H1 (cell line): ENCODE data around the gene EGFR. TPM values are rescaled to one million over a fixed set of nuclear protein-coding genes. Genes with fewer than 3 reads are reported as not detected.

Experiments used
- CTCF ChIA-PET: fragments of 300-600 bp; sonication (Branson Sonifier 250); formaldehyde crosslinking; loops from one replicate; lab custom pipeline; 2021; ENCODE audit not compliant: partially characterized antibody; lab: Charles Lee
- POLR2A ChIA-PET: fragments of 300-600 bp; sonication (Branson Sonifier 250); formaldehyde crosslinking; loops from one replicate; lab custom pipeline; 2021; ENCODE audit warnings: inconsistent platforms; ENCODE audit not compliant: partially characterized antibody; lab: Charles Lee
- DNase-seq, 2 experiments: peaks; one replicate each; pipeline versions ENCODE4 v3.0.0 to v3.0.0-alpha.2; 2010 to 2022; ENCODE audit warnings: low spot score in 2 of 2, low read depth in 1 of 2, mixed read lengths in 1 of 2
- FAIRE-seq: peaks from 2 replicates; lab custom pipeline; 2011; peaks lifted over from hg19 to GRCh38; lab: Jason Lieb, UNC
- H2AFZ ChIP-seq: 2 replicates; pipeline ENCODE4 v1.8.1; 2012; ENCODE audit warnings: low read length, inconsistent platforms
- H2AK5ac ChIP-seq: 2 replicates; pipeline ENCODE4 v1.6.1; 2013; ENCODE audit warnings: low read depth, low read length
- H2BK120ac ChIP-seq: replicated peaks from 2 replicates; pipeline ENCODE3; 2013; ENCODE audit warnings: low read depth, low read length, inconsistent platforms
- H2BK12ac ChIP-seq: 2 replicates; pipeline ENCODE4 v1.6.1; 2013; ENCODE audit warnings: low read depth, low read length
- H2BK15ac ChIP-seq: 2 replicates; pipeline ENCODE4 v1.6.1; 2013; ENCODE audit warnings: low read length
- H2BK20ac ChIP-seq: 2 replicates; pipeline ENCODE4 v1.6.1; 2013; ENCODE audit warnings: low read length
- H2BK5ac ChIP-seq: 2 replicates; pipeline ENCODE4 v1.6.1; 2013; ENCODE audit warnings: low read depth, low read length
- H3K14ac ChIP-seq: 2 replicates; pipeline ENCODE4 v1.6.1; 2013; ENCODE audit warnings: inconsistent platforms; ENCODE audit not compliant: insufficient read length
- H3K18ac ChIP-seq: 2 replicates; pipeline ENCODE4 v1.6.1; 2013; ENCODE audit warnings: low read length; ENCODE audit errors: extremely low read depth
- H3K23ac ChIP-seq: 2 replicates; pipeline ENCODE4 v1.6.1; 2013; ENCODE audit warnings: inconsistent platforms; ENCODE audit not compliant: insufficient read length
- H3K23me2 ChIP-seq: 2 replicates; pipeline ENCODE4 v1.6.1; 2013; ENCODE audit warnings: low read depth, low read length
- H3K27ac ChIP-seq: 2 replicates; pipeline ENCODE4 v1.6.1; 2011; ENCODE audit warnings: low read depth, low read length, inconsistent platforms
- H3K27me3 ChIP-seq, 4 experiments: replicated peaks in 1 of 4; 1 replicate in 1 of 4; 2 replicates in 3 of 4; pipeline versions ENCODE4 v1.6.1 to v1.8.1; 2011 to 2013; ENCODE audit warnings: low read length in 3 of 4, mild to moderate bottlenecking in 3 of 4, inconsistent platforms in 2 of 4, mixed read lengths in 2 of 4, moderate library complexity in 1 of 4; ENCODE audit not compliant: control insufficient read depth in 3 of 4, insufficient read depth in 3 of 4; ENCODE audit errors: extremely low read depth in 1 of 4
- H3K36me3 ChIP-seq, 4 experiments: 2 replicates each; pipeline versions ENCODE4 v1.6.1 to v1.8.1; 2011 to 2013; ENCODE audit warnings: mild to moderate bottlenecking in 4 of 4, low read length in 3 of 4, moderate library complexity in 2 of 4, control low read depth in 1 of 4, inconsistent platforms in 1 of 4; ENCODE audit not compliant: insufficient read depth in 4 of 4, control insufficient read depth in 2 of 4
- H3K4ac ChIP-seq: replicated peaks from 2 replicates; pipeline ENCODE3; 2013; ENCODE audit warnings: low read length, low read depth, mixed read lengths, inconsistent platforms; ENCODE audit not compliant: insufficient read length
- H3K4me1 ChIP-seq, 4 experiments: replicated peaks in 1 of 4; 1 replicate in 1 of 4; 2 replicates in 3 of 4; pipeline versions ENCODE4 v1.6.1 to v1.8.1; 2011 to 2013; ENCODE audit warnings: low read length in 3 of 4, inconsistent platforms in 2 of 4, mixed read lengths in 1 of 4; ENCODE audit not compliant: insufficient read depth in 4 of 4, control insufficient read depth in 3 of 4
- H3K4me2 ChIP-seq, 2 experiments: 2 replicates each; pipeline versions ENCODE4 v1.6.1 to v1.8.1; 2011 to 2013; ENCODE audit warnings: low read depth in 2 of 2, low read length in 2 of 2, control low read depth in 1 of 2, inconsistent platforms in 1 of 2, mild to moderate bottlenecking in 1 of 2; ENCODE audit not compliant: insufficient read depth in 1 of 2
- H3K4me3 ChIP-seq, 4 experiments: fragments of 200-600, 300-600 bp in 1 of 4; sonication (generic), shearing (Covaris generic), sonication (Bioruptor Twin) in 1 of 4; 2 replicates each; pipeline versions ENCODE4 v1.5.1 to v1.8.1; 2011 to 2016; ENCODE audit warnings: low read length in 4 of 4, low read depth in 3 of 4, control low read depth in 2 of 4, inconsistent platforms in 2 of 4, mild to moderate bottlenecking in 2 of 4, mixed read lengths in 1 of 4, moderate library complexity in 1 of 4; ENCODE audit not compliant: insufficient read depth in 2 of 4; ENCODE audit errors: extremely low read depth in 1 of 4
- H3K56ac ChIP-seq: replicated peaks from 2 replicates; pipeline ENCODE3; 2013; ENCODE audit warnings: low read depth, mild to moderate bottlenecking, mixed read lengths, low read length, inconsistent platforms; ENCODE audit not compliant: insufficient read length
- H3K79me1 ChIP-seq: 2 replicates; pipeline ENCODE4 v1.6.1; 2013; ENCODE audit warnings: low read depth, low read length, control low read depth
- H3K79me2 ChIP-seq, 2 experiments: 2 replicates each; pipeline versions ENCODE4 v1.6.1 to v1.8.1; 2012 to 2013; ENCODE audit warnings: low read length in 2 of 2, mild to moderate bottlenecking in 2 of 2, inconsistent platforms in 1 of 2; ENCODE audit not compliant: insufficient read depth in 2 of 2, control insufficient read depth in 1 of 2
- H3K9ac ChIP-seq, 4 experiments: replicated peaks in 1 of 4; 1 replicate in 1 of 4; 2 replicates in 3 of 4; pipeline versions ENCODE4 v1.6.1 to v1.8.1; 2011 to 2013; ENCODE audit warnings: low read depth in 3 of 4, low read length in 3 of 4, control low read depth in 2 of 4, mild to moderate bottlenecking in 2 of 4, moderate library complexity in 2 of 4, inconsistent platforms in 1 of 4; ENCODE audit errors: extremely low read depth in 1 of 4
- H3K9me3 ChIP-seq, 2 experiments: 2 replicates each; pipeline versions ENCODE4 v1.6.1 to v1.8.1; 2012 to 2013; ENCODE audit warnings: mild to moderate bottlenecking in 2 of 2, moderate library complexity in 2 of 2, control low read depth in 1 of 2, inconsistent platforms in 1 of 2, low read depth in 1 of 2, low read length in 1 of 2, mixed read lengths in 1 of 2; ENCODE audit not compliant: insufficient read depth in 2 of 2
- H4K20me1 ChIP-seq, 2 experiments: replicated peaks in 1 of 2; 2 replicates each; pipeline versions ENCODE3 to v1.8.1; 2011 to 2013; ENCODE audit warnings: inconsistent platforms in 2 of 2, low read length in 2 of 2, mild to moderate bottlenecking in 1 of 2; ENCODE audit not compliant: insufficient read depth in 2 of 2, control insufficient read depth in 1 of 2
- H4K5ac ChIP-seq: 2 replicates; pipeline ENCODE4 v1.6.1; 2013; ENCODE audit warnings: low read length, low read depth, mixed read lengths, inconsistent platforms; ENCODE audit not compliant: insufficient read length
- H4K8ac ChIP-seq: 2 replicates; pipeline ENCODE4 v1.8.0; 2013; ENCODE audit warnings: mild to moderate bottlenecking, moderate library complexity, low read length, inconsistent platforms; ENCODE audit not compliant: insufficient read depth; ENCODE audit errors: extremely low read depth
- H4K91ac ChIP-seq: replicated peaks from 2 replicates; pipeline ENCODE3; 2013; ENCODE audit warnings: low read length, mixed read lengths, inconsistent platforms; ENCODE audit not compliant: insufficient read length
- BRCA1 ChIP-seq: IDR thresholded peaks from 2 replicates; pipeline ENCODE4 v1.6.1; 2012; ENCODE audit warnings: low read depth, low read length, improper control_type of control experiment
- CREB1 ChIP-seq: IDR thresholded peaks from 2 replicates; pipeline ENCODE4 v1.6.1; 2012; ENCODE audit warnings: inconsistent platforms
- EZH2 ChIP-seq: fragments of 200-600 bp; sonication (generic); IDR thresholded peaks from 2 replicates; pipeline ENCODE4 v1.7.1; 2012; ENCODE audit warnings: low read depth, mild to moderate bottlenecking, moderate library complexity, low read length, inconsistent platforms; ENCODE audit not compliant: severe bottlenecking
- GABPA ChIP-seq: IDR thresholded peaks from 2 replicates; pipeline ENCODE4 v1.6.1; 2011; ENCODE audit warnings: mild to moderate bottlenecking, low read length, moderate library complexity, borderline replicate concordance; ENCODE audit not compliant: insufficient read depth
- KDM5A ChIP-seq: fragments of 200-600 bp; IDR thresholded peaks from 2 replicates; pipeline ENCODE4 v1.7.1; 2012; ENCODE audit warnings: mild to moderate bottlenecking, low read length, inconsistent platforms, mixed read lengths
- TAF1 ChIP-seq: IDR thresholded peaks from 2 replicates; pipeline ENCODE4 v1.6.1; 2011; ENCODE audit warnings: mild to moderate bottlenecking, low read depth, low read length
- USF2 ChIP-seq: IDR thresholded peaks from 2 replicates; pipeline ENCODE4 v1.6.1; 2011; ENCODE audit warnings: low read length, improper control_type of control experiment
- WGBS, 2 experiments: shearing (Covaris generic) in 1 of 2; methylation state at CpG; one replicate each; pipeline versions ENCODE4 v1.1.6 to v1.1.7; 2013 to 2015; ENCODE audit warnings: low lambda C conversion rate in 2 of 2, mixed read lengths in 2 of 2, inconsistent platforms in 1 of 2, low coverage in 1 of 2, missing lambda C conversion rate in 1 of 2; ENCODE audit not compliant: insufficient replicate concordance in 2 of 2, insufficient coverage in 1 of 2, insufficient read length in 1 of 2; ENCODE audit errors: extremely low coverage in 1 of 2, missing lambda C conversion rate in 1 of 2; 5-methylcytosine and 5-hydroxymethylcytosine counted together
- polyA plus RNA-seq, 7 experiments: library from polyadenylated mRNA; depleted of rRNA in 3 of 7; stranded (reverse) in 5 of 7; unstranded in 2 of 7; fragments of >200 nt in 5 of 7; fragments of 200-250 nt in 2 of 7; gene quantifications; 1 replicate in 5 of 7; 2 replicates in 1 of 7; 4 replicates in 1 of 7; pipeline versions ENCODE4 v1.2.1 to v1.2.3, GENCODE V29; 2011 to 2013; ENCODE audit warnings: missing spikeins in 2 of 7, mixed read lengths in 2 of 7
- total RNA-seq: library from RNA; stranded (reverse); fragmentation: NEBNext Ultra II Directional; extraction: Animal tissue kit (Norgen Biotek cat#: 25700); gene quantifications from 2 replicates; pipeline ENCODE4 v1.2.1, GENCODE V29; 2021

The EGFR gene
- total and polyA plus RNA-seq, 2 of the 8 experiments (the other 6 are each of a cell fraction or from before 2014, with no cell fraction given), result 1.9 to 5.8 TPM

GRCh38 chr7:55258631-55259030 lies 239.8 kb downstream of the EGFR start:
- ChIA-PET POLR2A (no interaction called here), CTCF (interaction anchor here (0.9 to 1.2 kb wide), 3 partner anchors 20 to 484 kb away, joined by 3 to 4 read pairs (median 4); no protein-coding TSS in a partner anchor)
- DNase-seq (no peak), FAIRE-seq (no peak)
- Histone ChIP-seq H2AK5ac (no peak overlapping the region), H4K91ac (no peak overlapping the region), H2AFZ (no peak overlapping the region), H2BK120ac (no peak overlapping the region), H4K5ac (no peak overlapping the region), H3K4me1 (peaks cover 0 to 4% (median 2%) of the 10 kb centered on the region in 4 experiments; a peak in 3 of 7 replicates), H3K23me2 (peaks cover 10% of the 10 kb centered on the region; the same call in 1 of the 2 replicates), H2BK15ac (no peak overlapping the region), H3K4ac (no peak overlapping the region), H3K79me2 (no peaks in the 10 kb centered on the region), H2BK12ac (no peak overlapping the region), H4K8ac (no peak overlapping the region), H4K20me1 (peaks cover 0 to 4% of the 10 kb centered on the region in 2 experiments), H2BK20ac (no peak overlapping the region), H2BK5ac (no peak overlapping the region), H3K9ac (no peak overlapping the region), H3K14ac (no peak overlapping the region), H3K79me1 (no peaks in the 10 kb centered on the region), H3K9me3 (no peaks in the 10 kb centered on the region), H3K27ac (no peak overlapping the region), H3K18ac (no peak overlapping the region), H3K36me3 (no peaks in the 10 kb centered on the region), H3K4me3 (no peak overlapping the region), H3K23ac (no peak overlapping the region), H3K4me2 (no peak overlapping the region), H3K27me3 (peaks cover 6 to 30% (median 20%) of the 10 kb centered on the region in 4 experiments), H3K56ac (no peak overlapping the region)
- WGBS, 2 experiments, result 91% methylated on average over 9 of the region's 9 CpGs; no CpG with 5 or more reads in 1 of the 2 experiments
- no peak for TF ChIP-seq BRCA1
- no peak for TF ChIP-seq KDM5A
- no peak for TF ChIP-seq EZH2
- TF ChIP-seq CREB1, result no peak
- TF ChIP-seq USF2, result no peak
- no peak for TF ChIP-seq GABPA
- TF ChIP-seq TAF1, result no peak
